A549 (cell line): ENCODE data around the gene LAMA1. TPM values are rescaled to one million over a fixed set of nuclear protein-coding genes. Genes with fewer than 3 reads are reported as not detected.

ENCODE experiments used
- ATAC-seq, 2 experiments: fragments of 200-7000 bp in 1 of 2; fragments of >200 bp in 1 of 2; cut with Nextera tagmentation in 1 of 2; cut with Tn5 transposase in 1 of 2; 3 replicates each; pipeline versions ENCODE4 v1.8.0 to v1.9.1; 2018 to 2020; ENCODE audit warnings: mild to moderate bottlenecking in 1 of 2, moderate library complexity in 1 of 2
- CTCF ChIA-PET: fragments of 300-600 bp; sonication (Branson Sonifier 250); formaldehyde crosslinking; extraction: SDS; loops from one replicate; lab custom pipeline; 2021; ENCODE audit warnings: antibody characterized with exemption, inconsistent platforms; lab: Yijun Ruan, JAX
- POLR2A ChIA-PET: fragments of 350-600 bp; formaldehyde crosslinking; extraction: SDS; loops from one replicate; lab custom pipeline; 2021; ENCODE audit warnings: antibody characterized with exemption, inconsistent platforms; lab: Yijun Ruan, JAX
- DNase-seq, 2 experiments: peaks; one replicate each; pipeline versions ENCODE4 v3.0.0 to v3.0.0-alpha.2; 2011 to 2016; ENCODE audit warnings: low read depth in 1 of 2, low spot score in 1 of 2
- FAIRE-seq: peaks from 2 replicates; lab custom pipeline; 2011; peaks lifted over from hg19 to GRCh38; lab: Jason Lieb, UNC
- H3K27ac ChIP-seq, 2 experiments: fragments of >200 bp; sonication (Bioruptor Twin); formaldehyde crosslinking; 3 replicates each; pipeline ENCODE4 v1.5.1; 2016 to 2017
- H3K4me1 ChIP-seq: fragments of >200 bp; sonication (Bioruptor Twin); formaldehyde crosslinking; 3 replicates; pipeline ENCODE4 v1.6.1; 2016
- H3K4me2 ChIP-seq: fragments of >200 bp; sonication (Bioruptor Twin); formaldehyde crosslinking; 3 replicates; pipeline ENCODE4 v1.6.1; 2016
- H3K4me3 ChIP-seq: fragments of >200 bp; sonication (Bioruptor Twin); formaldehyde crosslinking; 3 replicates; pipeline ENCODE4 v1.5.1; 2016
- H3K9me3 ChIP-seq: fragments of >200 bp; sonication (Bioruptor Twin); formaldehyde crosslinking; 3 replicates; pipeline ENCODE4 v1.6.1; 2016
- CBX8 ChIP-seq: fragments of 200-600 bp; sonication (generic); IDR thresholded peaks from 2 replicates; pipeline ENCODE4 v1.6.1; 2016
- CHD4 ChIP-seq: fragments of 200-600 bp; sonication (generic); IDR thresholded peaks from 2 replicates; pipeline ENCODE4 v1.6.1; 2016; ENCODE audit warnings: antibody characterized with exemption, mild to moderate bottlenecking, borderline replicate concordance
- EHF ChIP-seq: fragments of 250-450 bp; sonication (Bioruptor Pico); IDR thresholded peaks from 2 replicates; pipeline ENCODE4 v1.5.0; 2020; ENCODE audit warnings: mild to moderate bottlenecking
- EHMT2 ChIP-seq: fragments of 200-600 bp; sonication (generic); IDR thresholded peaks from 2 replicates; pipeline ENCODE4 v1.6.1; 2016; ENCODE audit warnings: antibody characterized with exemption, low read depth, mild to moderate bottlenecking, moderate library complexity
- FOSB ChIP-seq: fragments of 250-450 bp; sonication (Bioruptor Pico); IDR thresholded peaks from 2 replicates; pipeline ENCODE4 v1.5.0; 2020; ENCODE audit warnings: mild to moderate bottlenecking, moderate library complexity
- FOSL2 ChIP-seq, 2 experiments: fragments of 450-650 bp in 1 of 2; fragments of >200 bp in 1 of 2; sonication (Bioruptor Twin) in 1 of 2; formaldehyde crosslinking; IDR thresholded peaks; 2 replicates each; pipeline versions ENCODE4 v1.5.0 to v1.6.1; 2016 to 2020; ENCODE audit warnings: mild to moderate bottlenecking in 1 of 2, moderate library complexity in 1 of 2
- HDAC2 ChIP-seq: fragments of 200-600 bp; sonication (generic); IDR thresholded peaks from 2 replicates; pipeline ENCODE4 v1.6.1; 2016
- JUNB ChIP-seq: fragments of >200 bp; sonication (Bioruptor Twin); formaldehyde crosslinking; IDR thresholded peaks from 2 replicates; pipeline ENCODE4 v1.6.1; 2016
- MAFK ChIP-seq: fragments of 450-650 bp; IDR thresholded peaks from 2 replicates; pipeline ENCODE4 v1.6.1; 2014; ENCODE audit not compliant: partially characterized antibody
- NFE2L2 ChIP-seq: fragments of 150-350 bp; conservative IDR thresholded peaks from 2 replicates; pipeline ENCODE4 v1.6.1; 2014; ENCODE audit warnings: low read length
- NR3C1 ChIP-seq: fragments of >200 bp; sonication (Bioruptor Twin); formaldehyde crosslinking; IDR thresholded peaks from 3 replicates; pipeline ENCODE4 v1.6.1; 2017
- PHF8 ChIP-seq: fragments of 200-600 bp; sonication (generic); IDR thresholded peaks from 2 replicates; pipeline ENCODE4 v1.6.1; 2016; ENCODE audit warnings: low read depth, mild to moderate bottlenecking, antibody characterized with exemption, moderate library complexity, borderline replicate concordance
- POLR2AphosphoS2 ChIP-seq: conservative IDR thresholded peaks from 2 replicates; pipeline ENCODE4 v1.6.1; 2012; ENCODE audit warnings: low read length, improper control_type of control experiment, inconsistent platforms
- RAD21 ChIP-seq, 2 experiments: fragments of >200 bp in 1 of 2; sonication (Bioruptor Twin) in 1 of 2; formaldehyde crosslinking in 1 of 2; IDR thresholded peaks in 1 of 2; conservative IDR thresholded peaks in 1 of 2; 2 replicates in 1 of 2; 3 replicates in 1 of 2; pipeline ENCODE4 v1.6.1; 2012 to 2018; ENCODE audit warnings: inconsistent platforms in 1 of 2
- RARB ChIP-seq: fragments of 250-450 bp; sonication (Bioruptor Pico); IDR thresholded peaks from 2 replicates; pipeline ENCODE4 v1.8.0; 2021; ENCODE audit warnings: mild to moderate bottlenecking, moderate library complexity
- RCOR1 ChIP-seq: fragments of 150-350 bp; IDR thresholded peaks from 2 replicates; pipeline ENCODE4 v1.6.1; 2014; ENCODE audit warnings: antibody characterized with exemption, low read length, low read depth
- RFX5 ChIP-seq: fragments of 450-650 bp; IDR thresholded peaks from 2 replicates; pipeline ENCODE4 v1.7.1; 2014; ENCODE audit warnings: antibody characterized with exemption, mild to moderate bottlenecking, moderate library complexity
- RNF2 ChIP-seq: fragments of 200-600 bp; sonication (generic); IDR thresholded peaks from 2 replicates; pipeline ENCODE4 v1.6.1; 2016; ENCODE audit warnings: low read depth, mild to moderate bottlenecking, antibody characterized with exemption, moderate library complexity, borderline replicate concordance
- SMC3 ChIP-seq: fragments of >200 bp; sonication (Bioruptor Twin); formaldehyde crosslinking; IDR thresholded peaks from 3 replicates; pipeline ENCODE4 v1.6.1; 2018; ENCODE audit warnings: inconsistent platforms
- ZC3H11A ChIP-seq: fragments of 450-650 bp; IDR thresholded peaks from 2 replicates; pipeline ENCODE4 v1.6.1; 2014; ENCODE audit warnings: antibody characterized with exemption, mild to moderate bottlenecking
- ZNF302 ChIP-seq: fragments of 250-450 bp; sonication (Bioruptor Pico); IDR thresholded peaks from 2 replicates; pipeline ENCODE4 v1.9.0; 2021; ENCODE audit warnings: inconsistent platforms, mild to moderate bottlenecking, moderate library complexity
- ZSCAN20 ChIP-seq: fragments of 250-450 bp; sonication (Bioruptor Pico); IDR thresholded peaks from 2 replicates; pipeline ENCODE4 v1.8.0; 2022; ENCODE audit warnings: mild to moderate bottlenecking, moderate library complexity
- WGBS: methylation state at CpG from one replicate; pipeline ENCODE4 v1.1.6; 2017; ENCODE audit errors: missing lambda C conversion rate; 5-methylcytosine and 5-hydroxymethylcytosine counted together
- polyA plus RNA-seq, 4 experiments: library from polyadenylated mRNA; depleted of rRNA in 3 of 4; stranded (reverse); fragments of >200 nt; fragmentation: RNase III in 1 of 4; extraction: RNeasy Plus Mini Kit Qiagen cat#74134 plus additional on column Dnase treatment in 1 of 4; gene quantifications; 2 replicates in 3 of 4; 3 replicates in 1 of 4; pipeline ENCODE4 v1.2.3, GENCODE V29; 2011 to 2017
- TF ChIP-seq, protein P1 (sequence below): fragments of 150-350 bp; IDR thresholded peaks from 2 replicates; pipeline ENCODE4 v1.6.1; 2014; ENCODE audit warnings: low read depth, mild to moderate bottlenecking, low read length
- TF ChIP-seq, protein P2 (sequence below): IDR thresholded peaks from 2 replicates; pipeline ENCODE4 v1.6.1; 2012
- TF ChIP-seq, protein P3 (sequence below): fragments of >200 bp; sonication (Bioruptor Twin); formaldehyde crosslinking; IDR thresholded peaks from 2 replicates; pipeline ENCODE4 v1.6.1; 2016
- TF ChIP-seq, protein P4 (sequence below): fragments of 250-450 bp; sonication (Bioruptor Pico); IDR thresholded peaks from 2 replicates; pipeline ENCODE4 v1.5.0; 2020; ENCODE audit warnings: low read depth, mild to moderate bottlenecking, moderate library complexity

LAMA1 gene
- polyA plus RNA-seq, 2 of the 4 experiments (the other 2 are of a cell fraction), result 0.05 to 0.06 TPM

DNA sequence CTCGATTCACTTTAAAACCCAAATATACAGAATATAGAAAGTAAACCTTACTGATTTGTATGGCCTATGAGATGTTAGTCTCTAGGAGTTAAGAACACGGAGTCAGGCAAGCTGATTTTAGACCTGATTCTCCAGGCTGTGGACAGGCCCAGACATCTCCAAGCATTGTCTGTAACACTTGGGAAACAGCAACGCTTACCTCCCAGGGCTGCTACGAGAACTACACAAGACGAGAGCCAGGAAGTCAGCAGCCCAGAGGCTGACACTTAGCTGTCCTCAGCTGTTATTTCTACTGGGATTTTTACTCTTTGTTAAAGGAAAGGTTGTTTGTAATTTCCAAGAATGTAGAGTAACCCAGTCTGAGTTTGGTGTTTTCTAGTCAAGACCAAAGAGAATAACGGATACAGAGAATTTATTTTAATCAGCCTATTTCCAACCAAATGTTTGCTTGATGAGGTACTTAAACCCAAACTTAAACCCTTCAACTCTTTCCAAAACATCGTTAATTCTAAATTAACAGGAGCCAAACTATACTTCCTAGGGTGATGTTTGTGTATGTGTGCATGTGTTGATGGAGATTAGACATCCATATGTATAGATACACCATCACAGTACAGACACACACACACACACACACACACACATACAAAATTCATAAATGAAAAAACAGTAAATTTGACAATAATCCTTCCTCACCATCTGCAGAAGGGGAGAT lies 123.4 kb downstream of the LAMA1 start:
- FAIRE-seq, result no peak
- TF ChIP-seq EHF (CRISPR knock-in tag) (no peak), ZSCAN20 (CRISPR knock-in tag) (no peak), MAFK (no peak), ZC3H11A (no peak), FOSL2 (IDR thresholded peaks at IDR 0.05) (no peak), FOSL2 (CRISPR knock-in tag; IDR thresholded peaks at IDR 0.05) (no peak), RNF2 (no peak), EHMT2 (no peak), SMC3 (no peak), PHF8 (no peak), POLR2AphosphoS2 (no peak), NR3C1 (no peak), ZNF302 (no peak), CHD4 (no peak), HDAC2 (no peak), CBX8 (no peak), RFX5 (no peak), RCOR1 (no peak)
- TF ChIP-seq, protein P1, sequence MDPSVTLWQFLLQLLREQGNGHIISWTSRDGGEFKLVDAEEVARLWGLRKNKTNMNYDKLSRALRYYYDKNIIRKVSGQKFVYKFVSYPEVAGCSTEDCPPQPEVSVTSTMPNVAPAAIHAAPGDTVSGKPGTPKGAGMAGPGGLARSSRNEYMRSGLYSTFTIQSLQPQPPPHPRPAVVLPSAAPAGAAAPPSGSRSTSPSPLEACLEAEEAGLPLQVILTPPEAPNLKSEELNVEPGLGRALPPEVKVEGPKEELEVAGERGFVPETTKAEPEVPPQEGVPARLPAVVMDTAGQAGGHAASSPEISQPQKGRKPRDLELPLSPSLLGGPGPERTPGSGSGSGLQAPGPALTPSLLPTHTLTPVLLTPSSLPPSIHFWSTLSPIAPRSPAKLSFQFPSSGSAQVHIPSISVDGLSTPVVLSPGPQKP, result no peak
- TF ChIP-seq, protein P2, sequence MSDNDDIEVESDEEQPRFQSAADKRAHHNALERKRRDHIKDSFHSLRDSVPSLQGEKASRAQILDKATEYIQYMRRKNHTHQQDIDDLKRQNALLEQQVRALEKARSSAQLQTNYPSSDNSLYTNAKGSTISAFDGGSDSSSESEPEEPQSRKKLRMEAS, result no peak
- TF ChIP-seq, protein P3, sequence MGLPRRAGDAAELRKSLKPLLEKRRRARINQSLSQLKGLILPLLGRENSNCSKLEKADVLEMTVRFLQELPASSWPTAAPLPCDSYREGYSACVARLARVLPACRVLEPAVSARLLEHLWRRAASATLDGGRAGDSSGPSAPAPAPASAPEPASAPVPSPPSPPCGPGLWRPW, result no peak
- no peak for DNase-seq
- Histone ChIP-seq H3K9me3 (no peaks in the 10 kb centered on the region), H3K27ac (no peak overlapping the region), H3K4me2 (no peak overlapping the region), H3K4me3 (no peak overlapping the region), H3K4me1 (no peaks in the 10 kb centered on the region)
- WGBS, result 50% methylated on average over 7 of the region's 7 CpGs
- CTCF ChIA-PET, result interaction anchor here (1.8 kb wide), 1 partner anchor 28 kb away, joined by 7 read pairs; no protein-coding TSS in a partner anchor
- ATAC-seq, result no peak
- POLR2A ChIA-PET, result no interaction called here

DNA sequence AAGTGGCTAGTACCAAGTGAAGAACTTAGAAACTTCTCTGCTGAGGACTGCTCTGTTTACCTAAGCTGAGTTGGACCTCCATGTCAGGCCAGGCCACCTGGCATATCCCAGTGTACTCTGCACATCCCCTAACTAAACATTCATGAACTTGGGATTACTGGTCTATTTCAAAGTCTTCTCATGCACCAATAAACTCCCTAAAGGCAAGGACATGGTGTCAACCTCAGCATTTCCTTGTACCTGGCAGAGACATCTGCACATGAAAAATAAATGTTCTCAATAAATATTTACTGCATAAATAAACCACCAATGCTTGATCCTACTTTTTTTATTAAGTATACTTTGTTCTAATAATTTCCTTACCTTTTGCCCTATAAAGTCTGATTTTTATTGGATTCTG lies 124.8 kb downstream of the LAMA1 start:
- no peaks in the 10 kb centered on the region for H3K9me3 ChIP-seq
- ATAC-seq (no peak), DNase-seq (no peak), FAIRE-seq (no peak)
- TF ChIP-seq CBX8, result no peak
- TF ChIP-seq RAD21 (conservative IDR thresholded peaks at IDR 0.05 in 1 of 2, IDR thresholded peaks at IDR 0.05 in 1 of 2), result no peak
- no peak for TF ChIP-seq FOSB
- TF ChIP-seq, protein P4, sequence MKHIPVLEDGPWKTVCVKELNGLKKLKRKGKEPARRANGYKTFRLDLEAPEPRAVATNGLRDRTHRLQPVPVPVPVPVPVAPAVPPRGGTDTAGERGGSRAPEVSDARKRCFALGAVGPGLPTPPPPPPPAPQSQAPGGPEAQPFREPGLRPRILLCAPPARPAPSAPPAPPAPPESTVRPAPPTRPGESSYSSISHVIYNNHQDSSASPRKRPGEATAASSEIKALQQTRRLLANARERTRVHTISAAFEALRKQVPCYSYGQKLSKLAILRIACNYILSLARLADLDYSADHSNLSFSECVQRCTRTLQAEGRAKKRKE, result no peak
- no peak for TF ChIP-seq RARB (CRISPR knock-in tag)
- TF ChIP-seq JUNB, result no peak
- no peak for TF ChIP-seq NFE2L2
- ChIA-PET POLR2A (no interaction called here), CTCF (no interaction called here)
- H3K4me2 ChIP-seq, result no peak overlapping the region
- no peak overlapping the region for H3K4me3 ChIP-seq
- no peak overlapping the region for H3K27ac ChIP-seq
- no peaks in the 10 kb centered on the region for H3K4me1 ChIP-seq
